ENCODE data around the gene MRPL57. TPM values are rescaled to one million over a fixed set of nuclear protein-coding genes. Genes with fewer than 3 reads are reported as not detected.
A peak's percentile ranks its signal among the peaks of the same experiment; 100 is the strongest.

The MRPL57 gene
- total and polyA plus RNA-seq, 2 of the 8 experiments (the other 6 are each of a cell fraction or from before 2014, with no cell fraction given), result 29.9 to 34.1 TPM

DNA sequence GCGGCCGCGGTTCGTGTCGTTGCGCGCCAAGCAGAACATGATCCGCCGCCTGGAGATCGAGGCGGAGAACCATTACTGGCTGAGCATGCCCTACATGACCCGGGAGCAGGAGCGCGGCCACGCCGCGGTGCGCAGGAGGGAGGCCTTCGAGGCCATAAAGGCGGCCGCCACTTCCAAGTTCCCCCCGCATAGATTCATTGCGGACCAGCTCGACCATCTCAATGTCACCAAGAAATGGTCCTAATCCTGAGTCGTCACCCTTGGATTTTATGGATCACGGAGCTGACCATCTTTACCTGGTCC, 475 bp downstream of the MRPL57 start:
- Histone ChIP-seq H2BK20ac (ENCODE audit: low read length) (no peak overlapping the region), H2BK5ac (ENCODE audit: low read depth, low read length) (peak overlapping the region; percentile 99), H3K23me2 (ENCODE audit: low read depth, low read length) (no peaks in the 10 kb centered on the region), H4K91ac (replicated peaks; ENCODE audit: insufficient read length, low read length) (peak overlapping the region; percentile 76), H3K56ac (replicated peaks; ENCODE audit: insufficient read length, low read depth, low read length) (peak overlapping the region; percentile 72), H3K9ac (replicated peaks in 1 of 4; ENCODE audit: extremely low read depth in 1 of 4, low read depth in 3 of 4, low read length in 3 of 4) (peak overlapping the region; percentile 90 to 94 (median 91)), H3K4ac (replicated peaks; ENCODE audit: insufficient read length, low read depth, low read length) (peak overlapping the region; percentile 61), H2BK120ac (replicated peaks; ENCODE audit: low read depth, low read length) (peak overlapping the region; percentile 34), H4K5ac (ENCODE audit: insufficient read length, low read depth, low read length) (peak overlapping the region; percentile 87), H3K4me2 (ENCODE audit: insufficient read depth in 1 of 2, low read depth in 2 of 2, low read length in 2 of 2) (peak overlapping the region; percentile 76 to 78), H3K36me3 (ENCODE audit: control insufficient read depth in 2 of 4, insufficient read depth in 4 of 4, low read length in 3 of 4) (peaks cover 0 to under 1% (median 0%) of the 10 kb centered on the region in 4 experiments; a peak in 1 of 8 replicates), H3K18ac (ENCODE audit: extremely low read depth, low read length) (peak overlapping the region; percentile 91), H3K23ac (ENCODE audit: insufficient read length) (no peak overlapping the region), H3K9me3 (ENCODE audit: insufficient read depth in 2 of 2, low read depth in 1 of 2, low read length in 1 of 2) (no peaks in the 10 kb centered on the region), H3K4me1 (replicated peaks in 1 of 4; ENCODE audit: control insufficient read depth in 3 of 4, insufficient read depth in 4 of 4, low read length in 3 of 4) (peaks cover 0 to 4% (median 0%) of the 10 kb centered on the region in 4 experiments; a peak in 2 of 7 replicates), H2AK5ac (ENCODE audit: low read depth, low read length) (0 out of 2 replicates have a peak overlapping the region, but pooled peaks have one; percentile 17), H4K8ac (ENCODE audit: extremely low read depth, insufficient read depth, low read length) (peak overlapping the region; percentile 96), H3K4me3 (ENCODE audit: extremely low read depth in 1 of 4, insufficient read depth in 2 of 4, low read depth in 3 of 4, low read length in 4 of 4) (peak overlapping the region; percentile 63 to 89 (median 82)), H3K27me3 (replicated peaks in 1 of 4; ENCODE audit: control insufficient read depth in 3 of 4, extremely low read depth in 1 of 4, insufficient read depth in 3 of 4, low read length in 3 of 4) (no peaks in the 10 kb centered on the region), H3K14ac (ENCODE audit: insufficient read length) (no peak overlapping the region), H3K27ac (ENCODE audit: low read depth, low read length) (peak overlapping the region; percentile 95), H2BK12ac (ENCODE audit: low read depth, low read length) (peak overlapping the region; percentile 68; the same call in 1 of the 2 replicates), H2BK15ac (ENCODE audit: low read length) (no peak overlapping the region), H3K79me1 (ENCODE audit: low read depth, low read length) (peaks cover 6% of the 10 kb centered on the region), H4K20me1 (replicated peaks in 1 of 2; ENCODE audit: control insufficient read depth in 1 of 2, insufficient read depth in 2 of 2, low read length in 2 of 2) (peaks cover 0 to 2% of the 10 kb centered on the region in 2 experiments), H2AFZ (ENCODE audit: low read length) (no peak overlapping the region), H3K79me2 (ENCODE audit: control insufficient read depth in 1 of 2, insufficient read depth in 2 of 2, low read length in 2 of 2) (peaks cover 7 to 55% of the 10 kb centered on the region in 2 experiments)
- DNase-seq (ENCODE audit: low read depth in 1 of 2, low spot score in 2 of 2) (no peak), FAIRE-seq (no peak)
- 4% methylated on average over 26 of the region's 26 CpGs; no CpG with 5 or more reads in 1 of the 2 experiments for WGBS, 2 experiments (ENCODE audit: extremely low coverage in 1 of 2, insufficient coverage in 1 of 2, insufficient read length in 1 of 2, insufficient replicate concordance in 2 of 2, low coverage in 1 of 2, low lambda C conversion rate in 2 of 2, missing lambda C conversion rate in 1 of 2)
- CTCF ChIA-PET (ENCODE audit: partially characterized antibody), result interaction anchor here (0.5 to 3.7 kb wide), 8 partner anchors 14 to 396 kb away, joined by 3 to 15 read pairs (median 3); no protein-coding TSS in a partner anchor
- POLR2A ChIA-PET (ENCODE audit: partially characterized antibody), result interaction anchor here (0.6 to 3.8 kb wide), 35 partner anchors 8 to 299 kb away, joined by 3 to 23 read pairs (median 4); partner anchors contain the start of gene LATS2
- TF ChIP-seq HDAC6 (IDR thresholded peaks at IDR 0.05; ENCODE audit: low read depth, low read length) (no peak), RBBP5 (IDR thresholded peaks at IDR 0.05; ENCODE audit: borderline replicate concordance, low read depth, low read length) (no peak), POLR2AphosphoS5 (IDR thresholded peaks at IDR 0.05; ENCODE audit: low read depth, low read length) (no peak), E2F6 (IDR thresholded peaks at IDR 0.05) (peak; percentile 90), MAX (IDR thresholded peaks at IDR 0.05) (peak; percentile 85), ASH2L (IDR thresholded peaks at IDR 0.05; ENCODE audit: low read length) (no peak), RAD21 (IDR thresholded peaks at IDR 0.05 in 1 of 2, conservative IDR thresholded peaks at IDR 0.05 in 1 of 2; ENCODE audit: low read depth in 2 of 2, low read length in 2 of 2) (no peak)

Data from H1 (cell line).